ENCODE measurements around the gene NLRC5.
"Not testable (repeated sequence)": the region's sequence is repeated elsewhere in the genome, so short reads cannot be mapped to it uniquely, and the experiment has no call there.

NLRC5 gene

GRCh38 chr16:57069053-57069452 lies 79.7 kb downstream of the NLRC5 start:
- TF ChIP-seq CTCF (IDR thresholded peaks at IDR 0.05) = no peak
- no peak overlapping the region for H3K27ac ChIP-seq
- no peak for DNase-seq (ENCODE audit: low spot score)
- no peak overlapping the region for H3K4me3 ChIP-seq

GRCh38 chr16:57069635-57070370 lies 80.4 kb downstream of the NLRC5 start:
- DNase-seq (ENCODE audit: low spot score) = no peak
- no peak overlapping the region for H3K27ac ChIP-seq
- no peak for TF ChIP-seq CTCF (IDR thresholded peaks at IDR 0.05)
- no peak overlapping the region for H3K4me3 ChIP-seq

DNA sequence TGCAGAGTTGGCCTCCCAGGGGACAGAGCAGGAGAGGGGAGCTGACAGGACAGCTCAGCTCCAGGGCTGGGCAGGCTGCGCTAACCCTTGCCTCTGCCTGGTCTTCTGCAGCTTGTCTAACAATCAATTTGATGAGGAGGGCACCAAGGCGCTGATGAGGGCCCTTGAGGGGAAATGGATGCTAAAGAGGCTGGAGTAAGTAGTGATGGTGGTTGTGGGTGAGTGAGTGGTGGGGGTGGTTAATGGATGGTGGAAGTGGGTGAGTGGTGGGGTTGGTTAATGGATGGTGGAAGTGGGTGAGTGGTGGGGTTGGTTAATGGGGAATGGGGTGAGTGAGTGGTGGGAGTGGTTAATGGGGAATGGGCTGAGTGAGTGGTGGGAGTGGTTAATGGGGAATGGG lies 81.1 kb downstream of the NLRC5 start:
- no peak for DNase-seq (ENCODE audit: low spot score)
- no peak for TF ChIP-seq CTCF (IDR thresholded peaks at IDR 0.05)
- Histone ChIP-seq H3K4me3 (no peak overlapping the region), H3K27ac (no peak overlapping the region)

GRCh38 chr16:57071081-57071732 lies 81.8 kb downstream of the NLRC5 start:
- not testable (repeated sequence) for DNase-seq (ENCODE audit: low spot score); H3K27ac ChIP-seq; H3K4me3 ChIP-seq

GRCh38 chr16:57071831-57072582 lies 82.7 kb downstream of the NLRC5 start:
- Histone ChIP-seq H3K27ac (no peak overlapping the region), H3K4me3 (no peak overlapping the region)
- no peak for DNase-seq (ENCODE audit: low spot score)
- no peak for TF ChIP-seq CTCF (IDR thresholded peaks at IDR 0.05)

DNA sequence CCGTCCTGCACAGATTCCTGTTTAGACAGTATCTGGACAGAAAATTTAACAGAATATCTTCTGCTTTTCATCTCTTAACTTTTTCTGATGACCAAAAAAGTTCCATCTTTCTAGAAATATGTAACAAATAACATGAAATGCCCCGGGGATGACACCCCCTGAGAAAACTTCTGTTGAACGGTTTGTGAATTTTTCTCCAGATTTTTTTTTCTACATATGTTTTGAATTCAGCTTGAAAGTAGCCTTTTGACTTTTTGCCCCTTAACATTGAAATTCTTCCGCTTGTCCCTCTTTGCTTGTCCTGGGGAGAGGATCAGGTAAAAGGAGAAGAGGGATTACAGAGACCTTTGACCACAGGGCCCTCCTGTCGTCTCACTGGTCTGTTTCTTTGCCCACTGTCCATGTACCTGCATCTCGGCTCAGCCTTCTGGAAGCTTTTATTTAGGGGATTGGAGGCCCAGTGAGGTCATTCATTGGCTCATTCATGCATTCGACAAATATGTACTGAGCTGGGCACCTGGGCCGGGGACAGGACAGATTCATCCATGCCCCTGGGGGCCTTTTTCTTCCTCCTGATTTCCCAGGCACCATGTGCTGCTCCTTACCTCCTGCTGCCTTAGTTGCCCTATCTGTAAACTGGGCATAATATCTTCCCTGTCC lies 83.4 kb downstream of the NLRC5 start:
- Histone ChIP-seq H3K27ac (no peak overlapping the region), H3K4me3 (no peak overlapping the region)
- TF ChIP-seq CTCF (IDR thresholded peaks at IDR 0.05) = no peak
- no peak for DNase-seq (ENCODE audit: low spot score)

DNA sequence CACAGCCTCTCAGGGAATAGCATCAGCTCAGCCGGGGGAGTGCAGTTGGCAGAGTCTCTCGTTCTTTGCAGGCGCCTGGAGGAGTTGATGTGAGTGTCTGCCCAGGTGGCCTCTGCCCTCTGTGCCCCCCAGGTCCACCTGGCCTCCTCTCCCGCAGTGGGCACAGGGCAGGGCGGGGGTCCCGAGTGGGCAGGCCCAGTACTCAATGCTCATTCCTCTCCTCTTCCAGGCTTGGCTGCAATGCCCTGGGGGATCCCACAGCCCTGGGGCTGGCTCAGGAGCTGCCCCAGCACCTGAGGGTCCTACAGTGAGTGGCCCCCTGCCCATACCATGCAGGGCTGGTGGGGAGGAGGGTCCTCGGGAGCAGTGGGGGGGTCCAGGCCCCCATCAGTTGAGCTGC lies 88.4 kb downstream of the NLRC5 start:
- no peak for DNase-seq (ENCODE audit: low spot score)
- Histone ChIP-seq H3K4me3 (no peak overlapping the region), H3K27ac (no peak overlapping the region)
- no peak for TF ChIP-seq CTCF (IDR thresholded peaks at IDR 0.05)

All from coronary artery (tissue), 2 donors.